ENCODE results near the gene IL1F10. TPM values are rescaled to one million over a fixed set of nuclear protein-coding genes. Genes with fewer than 3 reads are reported as not detected.
"Not testable (repeated sequence)": the region's sequence is repeated elsewhere in the genome, so short reads cannot be mapped to it uniquely, and the experiment has no call there.

IL1F10 gene
- total RNA-seq, 1 donor from 2014 or later = not detected

DNA sequence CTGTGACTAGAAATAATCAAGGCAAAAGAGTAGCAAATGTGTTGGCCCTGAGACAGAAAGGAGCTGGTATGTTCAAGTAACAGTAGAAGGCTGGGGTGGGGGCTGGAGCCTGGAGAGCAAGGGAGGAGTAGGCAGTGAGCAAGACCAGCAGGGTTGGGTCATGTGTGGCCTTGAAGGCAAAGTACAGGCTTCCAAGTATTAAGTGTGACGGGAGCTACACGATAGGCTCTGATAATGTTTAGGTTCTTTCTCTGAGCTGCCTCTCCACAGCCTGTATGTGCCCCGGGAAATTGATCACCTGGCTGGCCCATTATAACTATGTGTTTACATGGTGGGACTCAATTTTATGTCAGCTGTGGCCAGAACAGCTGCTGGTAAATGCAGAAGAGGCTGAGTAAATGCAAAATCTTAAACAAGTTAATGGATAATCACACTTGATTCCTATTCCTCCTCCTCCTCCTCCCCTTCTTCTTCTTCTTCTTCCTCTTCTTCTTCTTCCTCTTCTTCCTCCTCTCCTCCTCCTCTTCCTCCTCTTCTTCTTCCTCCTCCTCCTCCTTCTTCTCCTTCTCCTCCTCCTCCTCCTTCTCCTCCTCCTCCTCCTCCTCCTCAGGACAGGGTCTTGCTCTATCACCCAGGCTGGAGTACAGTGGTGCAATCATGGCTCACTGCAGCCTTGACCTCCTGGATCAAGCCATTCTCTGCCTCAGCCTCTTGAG is 9.3 kb downstream of the IL1F10 start:
- intact Hi-C loops (cut with DNase I) = no loop called here

DNA sequence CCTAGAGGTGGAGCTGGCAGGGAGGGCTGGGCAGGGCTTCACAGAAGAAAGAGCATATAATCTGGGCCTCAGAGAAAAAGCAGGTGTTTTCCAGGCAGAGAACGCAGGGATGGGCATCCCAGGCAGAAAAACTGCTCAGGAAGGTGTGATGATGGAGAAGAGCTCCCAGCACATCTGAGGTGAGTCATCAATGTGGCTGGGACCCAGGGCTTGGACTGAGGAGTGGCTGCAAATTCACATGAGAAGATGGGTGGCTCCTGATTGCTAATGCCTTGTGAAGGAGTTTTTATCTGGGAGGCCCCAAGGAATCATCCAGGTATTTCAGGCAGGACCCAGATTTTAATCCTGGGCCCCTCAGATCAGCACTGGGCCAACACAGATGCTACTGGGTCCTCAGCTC is 10.2 kb downstream of the IL1F10 start:
- DNase-seq = no peak
- intact Hi-C loops (cut with DNase I) = no loop called here
- ATAC-seq (ENCODE audit: poor library complexity) = no peak

More for the DNA sequence above, 9.3 kb downstream of the IL1F10 start:
- DNase-seq = no peak
- ATAC-seq (ENCODE audit: poor library complexity) = no peak

DNA sequence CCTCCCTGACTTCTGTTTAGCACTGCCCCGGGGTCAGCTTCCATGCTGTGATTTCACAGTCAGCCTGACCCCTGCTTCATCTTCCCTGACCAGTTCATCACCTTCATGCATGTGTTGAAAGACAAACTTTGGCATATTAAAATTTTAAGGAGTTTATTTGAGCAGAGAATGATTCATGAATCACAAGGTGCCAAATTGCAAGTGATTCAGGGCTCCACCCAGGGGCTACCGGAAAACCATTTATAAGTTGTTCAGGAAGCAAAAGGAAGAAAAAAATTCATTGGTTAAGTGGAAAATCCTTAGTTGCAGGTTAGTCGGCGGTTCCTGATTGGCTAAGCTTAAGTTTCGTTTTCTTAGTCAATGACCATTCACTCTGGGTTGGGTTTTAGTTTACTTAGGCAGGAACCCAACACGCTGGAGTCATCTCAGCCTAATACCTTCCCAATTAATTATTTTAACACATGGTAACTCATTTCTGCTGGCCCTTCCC is 10.6 kb downstream of the IL1F10 start:
- no peak for ATAC-seq (ENCODE audit: poor library complexity)
- intact Hi-C loops (cut with DNase I) = no loop called here
- no peak for DNase-seq

DNA sequence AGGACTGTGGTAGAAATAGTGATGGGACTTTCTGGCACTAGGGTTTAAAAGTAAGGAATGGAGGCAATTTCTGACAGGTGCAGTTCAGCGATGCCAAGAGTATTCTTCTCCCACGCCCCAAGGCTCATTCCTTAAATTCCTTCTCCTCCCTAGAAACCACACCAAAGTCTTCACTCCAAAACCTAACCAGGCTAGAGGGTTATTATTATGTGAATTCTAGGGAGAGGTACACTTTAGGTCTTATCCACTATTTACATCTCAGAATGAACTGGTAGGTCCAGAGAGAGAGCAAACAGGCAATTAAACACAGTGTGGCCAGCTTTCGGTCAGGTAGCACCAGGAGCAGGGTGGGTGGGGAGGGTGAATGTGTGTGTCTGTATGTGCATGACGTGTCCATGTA is 11.4 kb downstream of the IL1F10 start:
- intact Hi-C loops (cut with DNase I) = no loop called here
- ATAC-seq (ENCODE audit: poor library complexity) (no peak), DNase-seq (no peak)

DNA sequence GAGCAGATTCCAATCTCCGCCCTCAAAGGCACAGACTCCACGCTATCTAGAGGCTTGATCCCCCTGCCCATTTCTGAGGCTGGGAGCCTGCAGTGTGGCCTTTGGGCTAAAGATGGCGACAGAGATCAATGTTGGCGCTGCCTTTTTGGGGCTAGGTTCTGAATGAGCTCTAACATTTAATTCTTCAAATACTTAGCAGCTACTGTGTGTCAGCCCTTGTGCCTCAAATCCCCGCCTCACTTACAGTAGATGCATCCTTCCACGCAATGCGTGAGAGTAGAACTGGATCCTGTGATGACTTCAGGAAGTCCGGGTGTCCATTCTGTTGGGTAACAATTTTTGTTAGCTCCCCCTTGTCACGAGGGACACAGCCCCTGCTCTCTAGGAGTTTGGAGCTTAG is 12.4 kb downstream of the IL1F10 start:
- intact Hi-C loops (cut with DNase I) = no loop called here
- peak; percentile 68 for ATAC-seq (ENCODE audit: poor library complexity)

DNA sequence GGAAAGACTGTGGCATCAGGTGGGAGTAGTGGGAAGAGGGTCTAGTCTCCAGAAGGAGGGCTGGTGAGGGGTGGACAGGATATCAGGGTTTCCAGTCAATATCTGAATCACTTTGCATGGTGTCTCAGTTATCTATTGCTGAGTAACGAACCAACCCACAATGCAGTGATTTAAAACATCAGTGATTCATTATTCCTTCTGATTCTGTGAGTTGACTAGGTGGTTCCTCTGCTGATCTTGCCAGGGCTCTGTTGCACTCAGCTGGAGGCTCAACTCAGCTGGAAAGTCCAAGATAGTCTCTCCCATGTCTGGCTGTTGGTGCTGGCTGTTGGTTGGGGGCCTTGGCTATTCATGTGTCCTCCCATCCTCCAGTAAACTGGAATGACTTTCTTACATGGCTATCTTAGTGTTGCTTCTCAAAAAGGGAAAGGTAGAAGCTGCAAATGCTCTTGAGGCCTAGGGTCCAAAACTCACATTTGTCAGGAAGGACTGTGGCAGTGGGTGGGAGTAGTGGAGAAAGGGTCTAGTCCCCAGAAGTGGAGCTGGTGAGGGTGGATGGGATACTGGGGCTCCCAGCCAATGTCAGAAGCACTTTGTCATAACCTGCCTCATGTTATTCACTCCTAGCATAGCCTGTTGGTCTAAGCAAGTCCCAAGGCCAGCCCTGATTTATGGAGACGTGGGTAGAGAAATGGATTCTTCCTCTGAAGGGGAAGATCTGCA is 13.9 kb downstream of the IL1F10 start:
- DNase-seq (no peak), ATAC-seq (ENCODE audit: poor library complexity) (no peak)
- intact Hi-C loops (cut with DNase I) = no loop called here

More for the DNA sequence above, 12.4 kb downstream of the IL1F10 start:
- no peak for DNase-seq

DNA sequence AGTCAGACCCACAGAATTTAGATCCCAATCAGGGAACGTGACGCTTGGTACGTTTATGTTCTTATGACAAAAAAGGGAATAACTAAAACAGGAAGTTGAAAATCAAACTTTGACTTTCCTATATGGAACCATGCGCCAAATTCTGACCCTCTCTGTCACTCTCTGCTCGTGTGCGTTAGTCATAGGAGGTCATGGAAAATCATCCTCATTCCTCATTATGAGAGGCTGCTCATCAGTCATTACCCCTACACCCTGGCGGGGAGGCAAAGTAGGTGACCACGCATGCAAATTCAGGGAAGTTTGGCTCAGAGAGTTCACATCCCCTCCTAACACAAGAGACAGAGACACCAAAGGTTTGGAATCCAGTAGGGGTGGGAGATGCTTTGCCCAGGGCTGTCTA is 15.5 kb downstream of the IL1F10 start:
- ATAC-seq (ENCODE audit: poor library complexity) (no peak), DNase-seq (no peak)
- intact Hi-C loops (cut with DNase I) = no loop called here

DNA sequence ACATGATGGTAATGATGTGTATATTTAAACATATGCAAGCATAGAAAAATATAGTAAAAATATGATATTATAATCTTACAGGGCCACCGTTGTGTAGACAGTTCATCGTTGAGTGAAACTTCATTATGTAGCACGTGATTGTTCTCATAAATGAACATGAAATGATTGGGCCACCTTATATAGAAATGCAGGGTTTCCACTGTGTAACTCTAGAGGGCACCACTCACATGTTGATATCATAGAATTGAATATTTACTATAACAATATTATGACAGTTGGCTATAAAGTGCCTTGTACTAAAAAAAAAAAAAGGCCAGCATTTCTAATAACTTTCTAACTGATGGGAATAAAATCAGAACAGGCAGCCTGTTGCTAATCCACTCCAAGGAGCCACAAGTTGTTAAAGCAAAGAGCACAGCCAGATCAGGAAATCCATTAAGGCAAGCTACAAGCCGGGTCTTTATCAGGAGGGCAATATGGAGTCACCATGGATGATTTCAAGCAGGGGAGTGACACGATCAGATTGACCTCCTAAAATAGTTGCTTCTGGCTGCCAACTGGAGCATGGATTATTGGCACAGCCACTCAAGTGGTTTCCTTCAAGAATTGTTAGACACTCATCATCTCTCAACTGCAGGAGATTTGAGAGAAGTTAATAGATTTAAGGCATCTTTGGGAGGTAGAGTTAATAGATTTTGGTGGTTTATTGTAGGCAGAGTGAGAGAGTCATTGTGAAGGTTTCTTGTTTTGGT is 16.7 kb downstream of the IL1F10 start:
- intact Hi-C loops (cut with DNase I) = no loop called here
- DNase-seq (no peak), ATAC-seq (ENCODE audit: poor library complexity) (no peak)

DNA sequence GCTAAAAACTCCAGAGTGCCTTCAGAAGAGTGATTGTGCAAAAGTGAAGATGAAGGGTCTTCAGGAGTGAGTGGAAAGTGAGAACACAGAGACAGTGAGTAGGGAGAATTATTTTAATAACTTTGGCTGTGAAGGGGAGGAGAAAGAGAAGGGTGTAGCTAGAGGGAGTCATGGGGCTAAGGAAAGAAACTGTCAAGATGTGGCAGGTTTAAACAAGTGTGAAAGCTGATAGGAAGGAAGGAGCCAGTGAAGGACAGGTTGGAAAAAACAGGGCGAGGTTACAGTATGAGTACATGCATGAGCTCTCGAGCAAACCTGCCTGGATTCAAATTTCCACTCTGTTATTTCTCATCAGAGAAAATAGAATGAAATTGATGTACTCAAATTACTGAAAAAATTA is 17.8 kb downstream of the IL1F10 start:
- ATAC-seq (ENCODE audit: poor library complexity) = no peak
- no peak for DNase-seq
- intact Hi-C loops (cut with DNase I) = no loop called here

DNA sequence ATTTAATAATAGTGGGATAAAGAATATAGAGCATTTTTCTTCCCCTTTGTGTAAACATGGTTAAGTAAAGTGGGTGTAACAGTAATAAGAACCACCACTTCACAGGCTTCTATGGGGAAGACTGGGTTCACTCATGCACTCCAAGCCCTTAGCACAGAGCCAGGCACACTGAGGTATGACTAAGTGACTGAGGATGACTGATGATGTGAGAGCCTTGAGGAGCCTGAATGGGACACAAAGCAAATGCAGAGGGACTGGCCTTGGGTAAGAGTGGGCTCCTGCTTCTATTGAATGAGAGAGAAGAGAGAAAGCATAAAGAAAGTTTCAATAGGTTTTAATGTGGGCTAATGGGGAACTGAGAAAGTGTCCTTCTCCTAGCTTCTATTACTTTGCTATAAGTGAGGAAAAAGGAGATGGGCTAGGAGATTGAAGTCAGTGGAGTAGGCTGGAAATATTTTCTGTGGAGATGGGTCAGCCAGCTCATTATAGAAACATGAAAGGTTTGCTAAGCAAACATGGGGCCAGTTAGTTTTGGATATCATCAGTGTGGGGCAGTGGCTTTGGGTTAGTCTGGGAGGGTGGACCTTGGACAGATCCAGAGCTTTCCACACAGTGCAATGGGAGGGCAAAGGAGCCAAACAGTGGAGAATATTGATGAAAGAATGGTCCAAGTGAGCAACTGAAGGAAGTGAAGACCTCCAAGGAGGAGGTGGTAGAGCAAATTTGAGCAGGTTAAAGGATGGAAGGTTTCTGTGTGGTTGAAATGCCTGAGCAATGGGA is 20.6 kb downstream of the IL1F10 start:
- DNase-seq (no peak), ATAC-seq (ENCODE audit: poor library complexity) (no peak)
- intact Hi-C loops (cut with DNase I) = no loop called here

DNA sequence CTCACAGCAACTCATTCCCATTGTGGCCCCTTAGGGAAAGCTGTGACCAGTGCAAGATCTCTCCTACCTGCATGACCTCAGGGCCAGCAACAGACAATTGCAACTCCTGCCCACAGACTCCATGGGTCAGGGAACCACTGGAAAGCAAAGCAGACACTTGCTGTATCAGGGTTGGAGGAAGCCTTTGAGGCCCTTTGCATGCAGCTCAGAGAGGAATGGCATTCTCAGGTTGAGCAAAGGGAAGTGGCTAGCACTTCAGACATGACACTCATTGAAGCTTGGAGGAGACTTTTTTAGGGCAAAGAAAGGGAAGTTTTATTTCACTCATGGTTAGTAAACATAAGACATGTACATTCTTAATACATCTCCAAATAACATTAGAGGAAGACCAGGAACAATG is 22.1 kb downstream of the IL1F10 start:
- intact Hi-C loops (cut with DNase I) = no loop called here
- no peak for DNase-seq
- ATAC-seq (ENCODE audit: poor library complexity) = no peak

DNA sequence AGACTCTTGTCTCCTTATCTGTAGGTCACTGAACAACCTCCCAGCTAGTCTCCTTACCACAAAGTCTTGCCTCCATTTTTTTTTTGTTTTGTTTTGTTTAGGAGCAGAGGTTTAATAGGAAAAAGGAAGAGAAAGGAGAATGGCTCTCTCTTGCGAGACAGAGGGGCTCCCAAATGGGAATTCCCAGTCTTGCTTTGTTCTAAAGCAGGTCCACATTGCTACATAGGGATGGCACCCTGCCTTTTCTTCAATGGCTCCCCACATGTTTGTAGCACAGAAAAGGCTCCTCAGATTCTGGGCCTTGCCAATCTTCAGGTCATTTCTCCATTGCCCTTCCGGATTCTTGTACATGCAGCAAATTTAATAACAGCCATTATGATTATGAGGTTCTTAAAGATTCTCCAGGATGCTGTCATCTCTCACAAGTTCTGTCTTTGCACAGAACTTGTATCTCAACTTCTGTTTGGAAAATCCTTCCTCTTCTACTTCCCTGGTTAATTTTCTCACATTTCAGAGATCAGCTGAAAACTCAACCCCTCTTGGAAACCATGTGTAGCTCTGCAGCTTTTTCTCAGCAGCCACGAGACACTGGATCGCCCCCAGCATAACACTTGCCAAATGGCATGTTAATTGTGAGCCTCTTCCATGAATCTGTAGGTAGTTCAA is 23.6 kb downstream of the IL1F10 start:
- DNase-seq = no peak
- intact Hi-C loops (cut with DNase I) = no loop called here
- ATAC-seq (ENCODE audit: poor library complexity) = no peak

DNA sequence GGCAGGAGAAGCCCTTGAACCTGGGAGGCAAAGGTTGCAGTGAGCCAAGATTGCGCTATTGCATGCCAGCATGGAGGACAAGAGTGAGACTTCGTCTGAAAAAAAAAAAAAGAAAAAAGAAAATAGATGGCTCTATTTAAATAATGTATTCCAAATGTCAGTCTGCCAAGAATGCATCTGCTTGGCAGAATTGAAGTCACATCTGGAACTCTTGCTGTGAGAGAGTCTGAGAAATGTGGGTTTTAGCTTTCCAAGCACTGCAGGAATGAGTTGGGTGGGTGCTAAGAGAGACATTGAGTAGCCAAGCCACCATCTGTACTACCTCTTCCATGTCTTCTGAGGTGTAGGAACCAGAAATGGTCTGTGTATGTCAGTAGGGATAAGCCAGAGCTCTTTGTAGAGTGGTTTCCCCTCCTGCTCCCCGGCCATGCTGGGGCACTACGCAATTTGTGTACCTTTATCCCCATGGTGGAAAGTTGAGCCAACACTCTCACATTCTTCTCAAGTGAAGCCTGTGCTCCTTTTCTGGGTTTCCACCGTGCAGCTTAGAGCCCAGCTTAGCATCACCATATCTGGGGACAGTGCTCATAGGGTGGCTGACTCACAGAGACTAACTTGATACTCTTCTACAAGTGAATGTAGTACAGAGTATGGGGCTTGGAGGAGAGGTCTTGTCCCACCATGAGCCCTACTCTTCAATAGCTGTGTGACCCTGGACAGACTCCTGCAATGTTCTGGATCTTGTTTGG is 25.3 kb downstream of the IL1F10 start:
- ATAC-seq (ENCODE audit: poor library complexity) = no peak
- intact Hi-C loops (cut with DNase I) = no loop called here
- no peak for DNase-seq

DNA sequence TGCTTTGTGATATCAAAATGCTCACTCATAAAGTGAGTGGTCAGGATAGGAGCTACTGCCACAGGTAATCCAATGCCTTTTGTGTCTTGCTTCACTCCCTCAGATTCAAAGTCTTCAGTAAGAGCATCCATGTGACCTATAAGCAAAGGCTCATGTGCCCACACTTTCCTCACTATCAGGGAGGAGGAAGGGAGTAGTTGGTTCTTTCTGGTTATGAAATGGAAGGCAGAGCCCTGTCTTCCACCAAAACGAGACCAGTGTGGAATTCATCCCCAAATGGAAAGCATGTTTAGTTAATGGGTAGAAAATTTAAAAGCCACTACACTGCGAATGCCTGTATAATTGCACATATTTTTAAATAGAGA is 25.8 kb downstream of the IL1F10 start:
- intact Hi-C loops (cut with DNase I) = no loop called here
- ATAC-seq (ENCODE audit: poor library complexity) (no peak), DNase-seq (no peak)

DNA sequence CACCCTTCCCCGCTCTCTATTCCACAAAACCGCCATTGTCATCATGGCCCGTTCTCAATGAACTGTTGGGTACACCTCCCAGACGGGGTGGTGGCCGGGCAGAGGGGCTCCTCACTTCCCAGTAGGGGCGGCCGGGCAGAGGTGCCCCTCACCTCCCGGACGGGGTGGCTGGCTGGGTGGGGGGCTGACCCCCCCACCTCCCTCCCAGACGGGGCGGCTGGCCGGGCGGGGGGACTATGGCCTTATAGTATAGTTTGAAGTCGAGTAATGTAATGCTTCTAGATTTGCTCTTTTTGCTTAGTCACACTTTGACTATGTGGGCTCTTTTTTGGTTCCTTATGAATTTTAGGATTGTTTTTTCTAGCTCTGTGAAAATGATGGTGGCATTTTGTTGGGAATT is 28.5 kb downstream of the IL1F10 start:
- ATAC-seq (ENCODE audit: poor library complexity); intact Hi-C loops (cut with DNase I); DNase-seq: not testable (repeated sequence)

DNA sequence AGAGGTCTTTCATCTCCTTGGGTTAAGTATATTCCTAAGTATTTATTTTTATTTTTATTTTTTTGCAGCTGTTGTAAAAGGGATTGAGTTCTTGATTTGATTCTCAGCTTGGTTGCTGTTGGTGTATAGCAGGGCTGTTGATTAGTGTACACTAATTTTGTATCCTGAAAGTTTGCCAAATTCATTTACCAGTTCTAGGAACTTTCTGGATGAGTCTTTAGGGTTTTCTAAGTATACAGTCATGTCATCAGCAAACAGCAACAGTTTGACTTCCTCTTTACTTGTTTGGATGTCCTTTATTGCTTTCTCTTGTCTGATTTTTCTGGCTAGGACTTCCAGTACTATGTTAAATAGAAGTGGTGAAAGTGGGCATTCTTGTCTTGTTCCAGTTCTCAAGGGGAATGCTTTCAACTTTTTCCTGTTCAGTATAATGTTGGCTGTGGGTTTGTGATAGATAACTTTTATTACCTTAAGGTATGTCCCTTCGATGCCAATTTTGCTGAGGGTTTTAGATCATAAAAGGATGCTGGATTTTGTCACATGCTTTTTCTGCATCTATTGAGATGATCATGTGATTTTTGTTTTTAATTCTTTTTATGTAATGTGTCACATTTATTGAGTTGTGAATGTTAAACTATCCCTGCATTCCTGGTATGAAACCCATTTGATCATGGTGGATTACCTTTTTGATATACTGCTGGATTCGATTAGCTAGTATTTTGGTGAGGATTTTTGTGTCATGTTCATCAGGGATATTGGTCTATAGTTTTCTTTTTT is 29.3 kb downstream of the IL1F10 start:
- intact Hi-C loops (cut with DNase I); DNase-seq; ATAC-seq (ENCODE audit: poor library complexity): not testable (repeated sequence)

DNA sequence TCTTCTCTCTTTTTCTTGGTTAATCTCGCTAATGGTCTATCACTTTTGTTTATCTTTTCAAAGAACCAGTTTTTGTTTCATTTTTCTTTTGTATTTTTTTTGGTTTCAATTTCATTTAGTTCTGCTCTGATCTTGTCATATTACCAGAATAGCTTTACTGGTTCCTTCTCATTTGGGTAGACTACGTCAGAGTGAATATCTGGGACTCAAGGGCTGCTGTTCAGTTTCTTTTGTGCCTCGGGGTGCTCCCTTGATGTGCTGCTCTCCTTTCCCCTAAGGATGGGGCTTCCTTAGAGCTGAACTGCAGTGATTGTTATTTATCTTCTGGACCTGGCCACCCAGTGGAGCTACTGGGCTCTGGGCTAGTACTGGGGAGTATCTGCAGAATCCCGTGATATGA is 30.3 kb downstream of the IL1F10 start:
- no peak for ATAC-seq (ENCODE audit: poor library complexity)
- no peak for DNase-seq
- intact Hi-C loops (cut with DNase I) = no loop called here

All from Right ventricle myocardium superior (tissue), 1 donor.